Measurements from ENCODE around the gene ACOXL.
A peak's percentile ranks its signal among the peaks of the same experiment; 100 is the strongest.
"Not testable (repeated sequence)": the region's sequence is repeated elsewhere in the genome, so short reads cannot be mapped to it uniquely, and the experiment has no call there.

Gene ACOXL

DNA sequence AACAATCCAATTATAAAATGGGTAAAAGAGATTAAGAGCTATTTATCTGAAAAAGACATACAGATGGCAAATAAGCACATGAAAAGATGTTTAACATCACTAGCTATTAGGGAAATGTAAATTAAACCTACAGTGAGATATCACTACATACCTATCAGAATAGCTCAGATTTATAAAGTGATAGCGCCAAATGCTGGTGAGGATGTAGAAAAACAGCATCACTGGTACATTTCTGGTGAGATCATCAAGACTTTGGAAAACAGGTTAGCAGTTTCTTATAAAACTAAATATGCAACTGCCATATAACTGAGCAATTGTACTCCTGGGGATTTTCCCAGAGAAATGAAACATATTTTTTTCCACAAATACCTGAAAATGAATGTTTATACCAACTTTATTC, 100.4 kb downstream of the ACOXL start:
- no peak for DNase-seq

- DNase-seq = no peak
Observed at GRCh38 chr2:110834134-110834827, 101.9 kb downstream of the ACOXL start.

DNA sequence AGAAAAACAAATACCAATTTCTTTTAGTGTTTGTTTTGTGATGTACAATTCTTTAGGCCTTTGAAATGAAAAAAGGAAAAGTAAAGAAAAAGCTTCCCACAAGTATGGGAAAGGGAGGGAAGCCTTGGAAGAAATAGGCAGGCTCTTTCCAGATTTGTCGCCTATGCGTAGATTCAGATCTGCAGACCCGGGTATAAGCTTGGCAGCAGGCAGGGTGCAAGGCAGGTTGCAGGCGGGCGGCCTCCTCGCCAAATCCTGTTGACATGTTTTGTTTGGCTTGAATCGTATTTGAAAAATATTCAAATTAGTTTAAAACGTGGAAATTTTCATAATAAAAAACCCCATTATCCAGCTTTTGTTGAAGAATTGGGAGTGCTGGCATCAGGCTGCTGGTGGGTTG, 104.3 kb downstream of the ACOXL start:
- DNase-seq = no peak

- DNase-seq = no peak
Observed at GRCh38 chr2:110837446-110838409, 105.4 kb downstream of the ACOXL start.

DNA sequence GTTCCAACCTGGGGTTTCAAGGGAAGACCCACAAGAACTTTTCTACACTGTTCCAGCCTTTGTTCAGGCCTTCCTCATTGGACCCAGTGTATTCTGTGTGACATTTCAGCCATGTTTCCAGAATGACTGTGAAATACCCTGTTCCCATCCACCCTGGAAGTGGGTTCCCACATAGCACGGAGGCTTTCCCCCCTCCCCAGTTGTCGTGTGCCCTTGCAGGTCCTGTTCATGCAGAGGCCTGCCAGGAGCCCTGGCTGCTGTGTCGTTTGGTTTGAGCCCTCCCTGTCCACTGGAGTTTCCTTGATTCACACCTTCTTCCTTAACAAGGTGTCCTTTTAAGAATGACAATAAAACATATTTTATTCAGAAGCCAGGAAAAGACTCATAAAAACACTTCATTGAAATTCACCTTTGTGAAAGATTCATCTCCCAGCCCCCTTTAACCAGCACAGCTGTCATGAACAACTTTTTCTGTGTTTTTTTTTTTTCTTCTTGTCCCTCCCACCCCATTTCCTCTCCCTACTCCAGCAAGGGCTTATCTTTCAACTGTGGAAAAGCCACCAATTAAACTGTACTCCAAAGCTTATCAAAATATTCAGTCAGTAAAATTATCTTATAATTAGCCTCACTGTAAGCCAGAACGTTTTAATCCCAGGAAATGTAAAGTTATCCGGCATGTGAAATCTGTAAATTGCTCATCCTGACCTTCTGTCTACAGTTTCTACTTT, 106.4 kb downstream of the ACOXL start:
- no peak for DNase-seq

DNA sequence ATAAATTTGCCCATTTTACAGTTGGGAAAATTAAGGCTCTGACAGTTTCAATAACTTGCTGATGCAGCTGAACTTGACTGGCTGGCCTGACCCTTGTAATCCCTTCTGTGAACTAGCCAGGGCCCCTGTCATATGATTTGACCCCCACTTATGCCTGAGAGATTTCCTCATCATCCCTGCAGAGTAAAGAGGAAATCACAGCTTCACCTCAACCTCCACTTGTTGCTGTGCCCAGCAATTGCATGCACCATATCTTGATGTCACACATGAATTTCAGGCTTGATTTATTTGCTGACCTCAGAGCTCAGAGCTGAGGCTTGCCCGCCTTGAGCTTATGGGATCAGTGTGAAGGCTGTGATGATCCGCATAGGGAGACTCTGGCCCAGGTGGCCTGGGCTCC, 108.1 kb downstream of the ACOXL start:
- no peak for DNase-seq

DNA sequence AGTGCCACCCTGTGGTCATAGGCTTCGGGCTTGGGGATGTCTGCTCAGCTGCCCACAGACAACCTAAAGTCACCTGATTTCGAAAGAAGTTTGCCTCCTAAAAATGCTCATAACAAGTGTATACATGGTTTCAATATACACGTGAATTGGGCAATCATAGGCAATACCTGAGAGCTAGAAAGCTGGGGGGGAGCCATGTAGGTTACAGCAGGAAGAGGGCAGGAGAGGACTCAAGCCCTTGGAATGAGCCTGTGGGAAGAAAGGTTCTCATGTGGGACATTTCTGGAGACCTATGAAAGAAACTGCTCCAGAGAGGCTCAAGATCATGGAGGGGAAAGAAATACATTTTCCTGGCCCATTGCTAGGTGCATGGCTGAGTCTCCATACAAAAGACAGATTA, 109.7 kb downstream of the ACOXL start:
- DNase-seq = no peak

- DNase-seq = no peak
Observed at GRCh38 chr2:110843496-110843895, 111.1 kb downstream of the ACOXL start.

DNA sequence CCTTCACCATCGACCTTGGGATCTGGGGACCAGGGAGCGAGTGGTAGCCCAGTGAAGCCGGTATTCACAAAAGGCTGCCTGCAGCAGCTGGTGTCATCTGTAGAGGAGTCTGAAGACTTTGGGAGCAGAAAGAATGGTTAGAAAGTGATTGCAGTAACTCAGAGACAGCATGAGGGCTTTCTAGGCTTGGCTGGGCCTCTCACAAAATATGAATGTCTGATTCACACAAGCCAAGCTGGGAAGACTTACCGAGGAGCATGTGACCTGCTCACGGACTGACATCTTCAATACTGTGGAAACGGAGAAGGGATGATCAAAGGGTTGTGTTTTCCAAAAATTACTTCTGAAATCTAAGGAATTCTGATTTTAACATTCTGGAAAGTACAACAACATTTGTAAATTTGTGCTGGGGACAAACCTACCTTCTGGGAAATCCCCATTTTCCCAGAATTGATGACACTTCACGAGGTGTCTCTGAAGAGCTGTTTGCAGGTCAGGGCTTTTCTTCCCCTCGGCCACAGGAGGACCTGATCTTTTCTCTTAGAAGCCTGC, 111.7 kb downstream of the ACOXL start:
- no peak for DNase-seq

DNA sequence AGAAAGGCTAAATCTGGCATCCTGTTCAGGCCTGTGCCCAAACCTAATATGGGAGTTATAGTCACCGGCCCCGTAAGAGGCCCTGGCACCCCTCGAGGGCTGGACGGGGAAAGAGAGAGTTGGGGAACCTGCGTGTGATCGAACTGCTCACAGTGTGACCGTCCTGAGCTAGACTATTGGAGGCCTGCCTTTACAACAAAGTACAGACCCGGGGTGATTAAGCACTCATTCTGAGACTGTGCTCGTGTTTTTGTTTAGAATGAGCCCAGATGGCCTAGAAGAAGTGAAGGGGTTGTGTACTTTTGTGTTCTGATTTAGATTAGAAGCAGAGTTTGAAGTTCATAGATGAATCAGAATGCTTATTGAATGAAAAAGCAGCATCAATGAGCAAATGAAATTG, 115.3 kb downstream of the ACOXL start:
- DNase-seq = no peak

DNA sequence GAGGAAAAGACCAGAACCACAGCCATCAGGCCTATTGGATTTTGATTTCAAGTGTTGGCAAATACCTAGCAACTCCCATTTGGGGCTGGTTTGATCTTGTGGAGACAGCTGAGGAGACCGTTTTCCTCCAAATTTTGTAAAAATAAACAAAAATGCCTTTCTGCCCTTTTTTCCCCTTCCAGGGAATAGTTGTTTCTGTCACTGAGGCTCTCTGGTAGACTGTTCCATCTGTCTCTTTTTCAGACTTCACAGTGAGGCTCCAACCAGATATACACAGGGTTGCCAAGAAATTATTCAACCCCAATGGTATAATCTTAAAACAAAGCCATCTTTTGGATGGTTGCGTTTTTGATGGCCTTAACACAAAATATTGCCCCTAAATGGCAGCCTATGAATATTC, 115.7 kb downstream of the ACOXL start:
- no peak for DNase-seq

DNA sequence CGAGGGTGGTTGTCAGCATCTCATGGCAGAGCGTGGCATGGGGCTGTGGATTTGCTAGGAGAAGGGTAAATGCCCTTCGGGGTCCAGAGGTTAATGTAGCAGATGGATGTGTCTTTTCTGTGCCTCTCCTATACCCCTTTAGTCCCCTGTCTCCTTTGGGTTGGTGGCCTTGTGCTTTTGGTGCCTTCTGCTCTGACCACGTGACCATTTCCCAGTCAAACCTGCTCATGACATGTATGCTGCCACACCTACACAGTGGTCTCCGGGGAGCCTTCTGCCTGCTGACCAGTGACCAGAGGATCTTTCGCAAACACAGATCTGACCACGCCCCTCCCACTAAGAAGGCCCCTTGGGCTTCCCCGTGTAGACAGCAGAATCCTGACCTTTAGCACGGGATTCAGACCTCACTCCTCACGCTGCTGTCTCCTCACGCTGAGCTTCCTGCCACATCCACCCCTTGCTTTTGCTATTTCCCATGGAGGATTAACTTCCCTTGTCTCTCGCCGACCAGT, 116.2 kb downstream of the ACOXL start:
- no peak for DNase-seq

- DNase-seq = no peak
Observed at GRCh38 chr2:110851531-110851930, 119.2 kb downstream of the ACOXL start.

DNA sequence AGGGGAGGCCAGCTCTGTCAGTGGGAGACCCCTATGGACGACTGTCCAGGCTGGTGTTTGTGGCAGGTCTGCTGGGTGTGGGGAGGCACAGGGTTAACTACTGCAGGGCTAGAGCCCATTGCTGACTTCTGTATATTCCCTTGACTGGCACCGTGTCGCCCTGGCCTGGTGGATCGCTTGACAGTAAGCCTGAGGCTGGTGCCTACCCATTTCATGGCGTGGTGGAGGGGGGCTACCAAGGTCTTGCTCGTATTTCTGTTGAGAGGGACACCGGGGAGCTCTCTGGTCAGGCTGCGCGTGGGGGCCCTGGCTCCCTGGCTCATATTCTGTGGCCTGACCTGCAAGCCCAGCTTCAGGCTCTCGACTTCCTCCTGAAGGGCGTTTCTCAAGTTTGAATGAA, 119.7 kb downstream of the ACOXL start:
- no peak for DNase-seq

DNA sequence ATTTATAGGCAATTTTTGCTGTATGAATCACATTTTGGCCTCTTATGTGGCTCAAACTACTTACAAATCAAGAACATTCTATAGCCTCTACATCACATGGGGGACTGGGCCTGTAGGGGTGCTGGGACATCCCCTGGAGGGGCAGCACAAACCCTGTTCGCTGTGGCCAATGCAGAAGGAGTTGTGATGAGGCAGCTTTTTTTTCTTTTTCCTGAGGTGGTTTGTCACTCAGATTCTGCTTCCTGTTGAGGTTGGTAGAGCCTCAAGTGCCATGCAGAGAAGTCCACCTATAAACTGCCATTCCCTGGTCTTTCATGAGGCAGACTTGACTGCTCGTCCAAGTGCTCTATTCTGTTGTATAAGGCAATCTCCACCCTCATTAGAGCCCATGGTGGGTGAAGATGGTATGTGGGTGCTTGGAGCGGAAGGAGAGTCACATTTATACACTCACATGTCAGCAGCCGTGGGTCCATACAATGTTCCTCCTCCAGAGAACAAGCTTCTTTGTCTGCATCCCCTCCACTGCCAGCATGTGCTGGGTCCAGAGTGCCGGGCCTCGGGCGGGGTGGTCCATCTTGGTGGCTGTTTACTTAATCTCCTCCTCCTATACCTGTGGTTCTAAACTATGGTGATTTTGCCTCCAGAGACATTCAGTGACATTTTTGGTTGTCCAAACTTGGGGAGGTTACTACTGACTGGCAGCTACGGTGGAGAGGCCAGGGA, 120.3 kb downstream of the ACOXL start:
- peak; percentile 75 for DNase-seq

DNA sequence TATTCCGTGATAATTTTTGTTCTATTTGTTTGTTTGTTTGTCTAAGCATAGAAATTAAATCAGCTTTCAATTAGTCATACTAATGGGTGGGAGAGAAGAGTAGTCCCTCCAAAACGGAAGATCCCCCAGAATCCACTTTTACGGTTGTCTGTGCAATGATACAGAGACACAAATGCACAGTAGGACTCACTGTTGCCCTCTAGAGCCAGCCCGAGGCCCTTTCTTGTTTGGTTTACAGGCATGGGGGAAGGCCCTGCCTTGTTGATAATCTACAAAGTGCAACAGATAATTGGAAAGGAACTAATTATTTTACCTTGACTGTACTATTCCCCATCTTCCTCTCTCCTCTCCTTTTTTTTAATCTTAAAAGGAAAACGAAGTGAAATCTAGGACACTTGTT, 121.1 kb downstream of the ACOXL start:
- DNase-seq = peak; percentile 68

DNA sequence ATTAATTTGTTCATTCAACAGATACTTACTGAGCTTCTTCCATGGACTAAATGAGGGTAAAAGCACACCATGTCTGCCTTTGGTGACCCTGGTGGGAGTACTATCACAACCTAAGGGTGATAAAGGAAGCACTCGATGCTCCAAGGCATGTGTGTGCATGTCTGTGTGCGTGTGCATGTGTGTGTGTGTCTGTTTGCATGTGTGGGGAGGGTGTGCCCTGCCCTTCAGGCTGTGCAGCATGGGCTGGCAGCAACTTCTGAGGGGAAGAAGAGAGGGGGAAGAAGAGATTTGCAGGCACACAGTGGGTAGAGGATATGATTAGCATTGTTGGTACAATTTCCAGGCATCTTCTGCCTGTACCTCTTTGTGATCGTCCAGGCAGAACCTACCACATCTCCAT, 121.6 kb downstream of the ACOXL start:
- no peak for DNase-seq

- DNase-seq = no peak
Observed at GRCh38 chr2:110854355-110855081, 122.1 kb downstream of the ACOXL start.

DNA sequence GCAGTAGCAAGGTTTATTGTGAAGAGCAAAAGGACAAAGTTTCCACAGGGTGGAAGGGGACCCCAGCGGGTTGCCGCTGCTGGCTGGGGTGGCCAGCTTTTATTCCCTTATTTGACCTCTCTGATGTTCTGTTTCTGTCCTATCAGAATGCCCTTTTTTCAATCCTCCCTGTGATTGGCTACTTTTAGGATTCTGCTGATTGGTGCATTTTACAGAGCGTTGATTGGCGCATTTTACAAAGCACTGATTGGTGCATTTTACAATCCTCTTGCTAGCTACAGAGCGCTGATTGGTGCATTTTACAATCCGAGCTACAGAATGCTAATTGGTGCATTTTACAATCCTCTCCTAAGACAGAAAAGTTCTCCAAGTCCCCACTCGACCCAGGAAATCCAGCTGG, 123.5 kb downstream of the ACOXL start:
- not testable (repeated sequence) for DNase-seq

- peak; percentile 82 for DNase-seq
Observed at GRCh38 chr2:110858135-110858725, 125.9 kb downstream of the ACOXL start.
